Tibial nerve (tissue), 4 donors: Measurements from ENCODE around the gene MASP1. TPM values are rescaled to one million over a fixed set of nuclear protein-coding genes. Genes with fewer than 3 reads are reported as not detected.

Experiments used
- DNase-seq, 2 donors: peaks; one replicate each; pipeline ENCODE4 v3.0.0-alpha.2; 2019; ENCODE audit warnings: low spot score in 2 of 2
- H3K27ac ChIP-seq, 4 donors: fragments of 200-600 bp; sonication (generic) in 3 of 4; one replicate each; pipeline ENCODE4 v1.5.1; 2017 to 2019; ENCODE audit warnings: mild to moderate bottlenecking in 1 of 4
- H3K27me3 ChIP-seq, 2 donors: fragments of 200-600 bp; sonication (generic) in 1 of 2; one replicate each; pipeline versions ENCODE4 v1.5.1 to v1.6.0; 2017 to 2019
- H3K36me3 ChIP-seq, 3 donors: fragments of 200-600 bp; sonication (generic); one replicate each; pipeline ENCODE4 v1.5.1; 2018 to 2019
- H3K4me1 ChIP-seq, 4 donors: fragments of 200-600 bp; sonication (generic) in 3 of 4; one replicate each; pipeline ENCODE4 v1.5.1; 2017 to 2019
- H3K4me3 ChIP-seq, 4 donors: fragments of 200-600 bp; sonication (generic) in 3 of 4; one replicate each; pipeline ENCODE4 v1.5.1; 2017 to 2019; ENCODE audit warnings: mild to moderate bottlenecking in 1 of 4, moderate library complexity in 1 of 4
- H3K9me3 ChIP-seq, 4 donors: fragments of 200-600 bp; sonication (generic) in 3 of 4; one replicate each; pipeline ENCODE4 v1.5.1; 2017 to 2019
- EP300 ChIP-seq, 2 donors: sonication (generic); formaldehyde crosslinking; IDR thresholded peaks; one replicate each; pipeline ENCODE4 v1.6.1; 2017; ENCODE audit warnings: antibody characterized with exemption in 2 of 2, mild to moderate bottlenecking in 1 of 2
- POLR2A ChIP-seq, 2 donors: fragments of 450-650 bp; IDR thresholded peaks; one replicate each; pipeline ENCODE4 v1.6.1; 2017; ENCODE audit warnings: antibody characterized with exemption in 2 of 2, mild to moderate bottlenecking in 2 of 2, moderate library complexity in 2 of 2
- WGBS, 2 donors: methylation state at CpG; one replicate each; pipeline ENCODE4 v1.1.5; 2018; 5-methylcytosine and 5-hydroxymethylcytosine counted together
- total RNA-seq, 4 donors: library from RNA; depleted of rRNA; stranded (reverse); fragments of >200 nt; gene quantifications; one replicate each; pipeline ENCODE4 v1.1.0, GENCODE V29; 2016
- TF ChIP-seq, protein P1 (sequence below), 5 experiments: fragments of 200-600 bp in 3 of 5; fragments of 450-650 bp in 2 of 5; sonication (generic) in 3 of 5; IDR thresholded peaks; one replicate each; pipeline ENCODE4 v1.5.1; 2016 to 2019; ENCODE audit warnings: antibody characterized with exemption in 5 of 5, mild to moderate bottlenecking in 3 of 5, moderate library complexity in 2 of 5

MASP1 gene
- total RNA-seq, 4 donors from 2014 or later = 2.0 to 10.9 (median 4.7) TPM

DNA sequence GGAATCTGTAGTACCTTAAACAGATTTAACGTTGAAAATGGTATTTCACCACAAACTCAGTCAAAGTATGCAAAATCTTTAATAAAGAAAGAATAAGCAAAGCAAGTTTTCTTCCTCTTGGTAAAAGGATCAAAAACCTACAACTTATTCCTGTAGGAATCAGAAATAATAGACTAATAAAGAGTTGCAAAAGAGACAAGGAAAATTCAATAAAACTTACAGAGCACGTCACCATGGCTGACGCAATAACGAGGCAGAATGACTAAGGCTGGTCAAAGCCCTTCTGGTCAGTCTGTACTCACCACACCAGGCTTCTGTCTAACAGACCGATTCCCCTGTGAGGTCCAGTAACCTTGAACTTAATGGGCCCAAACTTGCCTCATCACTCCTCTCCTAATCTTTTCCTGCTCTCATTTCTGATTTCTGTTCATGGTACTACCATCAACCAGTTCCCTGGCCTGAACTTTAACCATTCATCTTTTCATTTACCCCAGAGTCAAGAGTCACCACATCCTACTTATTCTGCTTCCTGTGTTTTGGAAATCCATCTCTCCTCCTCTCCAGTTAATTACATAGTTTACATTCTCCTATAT is 5.0 kb downstream of the MASP1 start:
- H3K4me3 ChIP-seq = no peak overlapping the region
- WGBS, 2 donors = 87 to 92% methylated on average over 5 of the region's 5 CpGs
- H3K9me3 ChIP-seq = no peaks in the 10 kb centered on the region
- no peak for DNase-seq
- TF ChIP-seq EP300 (IDR thresholded peaks at IDR 0.05) = no peak
- no peaks in the 10 kb centered on the region for H3K27me3 ChIP-seq
- H3K36me3 ChIP-seq = no peaks in the 10 kb centered on the region
- peaks cover 0 to 44% (median 7%) of the 10 kb centered on the region in 4 donors for H3K4me1 ChIP-seq
- no peak overlapping the region for H3K27ac ChIP-seq

DNA sequence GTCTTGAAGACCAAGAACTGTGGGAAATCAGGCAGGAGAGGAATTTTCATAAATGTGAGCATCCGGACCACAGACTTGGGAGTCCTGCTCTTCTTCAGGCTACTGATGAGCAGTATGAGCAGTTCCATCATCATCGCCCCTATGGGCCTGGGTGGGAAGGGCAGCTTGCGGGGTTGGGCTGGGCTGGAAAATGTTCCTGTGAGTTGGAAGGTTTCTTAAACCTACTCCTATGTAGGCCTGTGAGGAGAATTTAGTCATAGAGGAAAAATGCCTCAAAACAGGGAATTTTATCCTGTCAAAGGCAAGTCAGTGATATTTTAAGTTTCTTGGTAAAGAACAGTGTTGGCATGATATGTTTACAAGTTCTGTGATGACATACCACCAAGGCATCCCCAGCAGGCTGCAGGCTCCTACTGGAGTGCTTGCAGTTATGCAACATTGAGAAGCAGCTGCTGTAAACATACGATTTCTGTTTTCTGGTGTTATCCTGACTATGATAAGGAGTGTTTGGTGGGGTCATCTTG is 10.3 kb downstream of the MASP1 start:
- no peaks in the 10 kb centered on the region for H3K27me3 ChIP-seq
- TF ChIP-seq EP300 (IDR thresholded peaks at IDR 0.05) = no peak
- TF ChIP-seq POLR2A (IDR thresholded peaks at IDR 0.05) = no peak
- TF ChIP-seq, protein P1, sequence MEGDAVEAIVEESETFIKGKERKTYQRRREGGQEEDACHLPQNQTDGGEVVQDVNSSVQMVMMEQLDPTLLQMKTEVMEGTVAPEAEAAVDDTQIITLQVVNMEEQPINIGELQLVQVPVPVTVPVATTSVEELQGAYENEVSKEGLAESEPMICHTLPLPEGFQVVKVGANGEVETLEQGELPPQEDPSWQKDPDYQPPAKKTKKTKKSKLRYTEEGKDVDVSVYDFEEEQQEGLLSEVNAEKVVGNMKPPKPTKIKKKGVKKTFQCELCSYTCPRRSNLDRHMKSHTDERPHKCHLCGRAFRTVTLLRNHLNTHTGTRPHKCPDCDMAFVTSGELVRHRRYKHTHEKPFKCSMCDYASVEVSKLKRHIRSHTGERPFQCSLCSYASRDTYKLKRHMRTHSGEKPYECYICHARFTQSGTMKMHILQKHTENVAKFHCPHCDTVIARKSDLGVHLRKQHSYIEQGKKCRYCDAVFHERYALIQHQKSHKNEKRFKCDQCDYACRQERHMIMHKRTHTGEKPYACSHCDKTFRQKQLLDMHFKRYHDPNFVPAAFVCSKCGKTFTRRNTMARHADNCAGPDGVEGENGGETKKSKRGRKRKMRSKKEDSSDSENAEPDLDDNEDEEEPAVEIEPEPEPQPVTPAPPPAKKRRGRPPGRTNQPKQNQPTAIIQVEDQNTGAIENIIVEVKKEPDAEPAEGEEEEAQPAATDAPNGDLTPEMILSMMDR (IDR thresholded peaks at IDR 0.05) = no peak
- H3K4me1 ChIP-seq = peaks cover 0 to 7% (median 0%) of the 10 kb centered on the region in 4 donors
- H3K27ac ChIP-seq = no peak overlapping the region
- 65 to 74% methylated on average over 4 of the region's 4 CpGs for WGBS, 2 donors
- no peaks in the 10 kb centered on the region for H3K9me3 ChIP-seq
- DNase-seq = no peak
- no peaks in the 10 kb centered on the region for H3K36me3 ChIP-seq
- no peak overlapping the region for H3K4me3 ChIP-seq

DNA sequence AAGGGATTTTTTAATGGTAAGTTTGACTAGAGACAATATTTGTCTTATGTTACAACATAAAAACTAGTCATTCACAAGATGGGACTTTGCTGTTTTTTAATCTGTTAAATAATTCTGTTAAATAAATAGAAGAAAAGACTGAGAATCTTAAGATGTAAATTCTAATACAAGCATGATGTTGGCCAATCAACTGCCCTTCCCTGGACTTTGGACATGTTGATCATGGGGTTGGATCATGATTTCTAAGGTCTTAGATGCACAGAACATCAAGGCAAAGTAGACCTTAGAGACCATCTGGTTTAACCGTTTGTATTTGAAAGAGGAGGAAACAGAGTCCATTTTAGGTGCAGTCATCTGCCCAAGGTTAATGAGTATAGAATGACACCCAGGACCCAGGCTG is 10.9 kb downstream of the MASP1 start:
- Histone ChIP-seq H3K36me3 (no peaks in the 10 kb centered on the region), H3K27me3 (no peaks in the 10 kb centered on the region), H3K9me3 (no peaks in the 10 kb centered on the region), H3K4me1 (peaks cover 0 to 7% (median 0%) of the 10 kb centered on the region in 4 donors), H3K27ac (no peak overlapping the region), H3K4me3 (no peak overlapping the region)
- WGBS, 2 donors = 68 to 93% methylated on average over 1 of the region's 1 CpG
- DNase-seq = no peak
- TF ChIP-seq, protein P1 (IDR thresholded peaks at IDR 0.05) = no peak
- no peak for TF ChIP-seq EP300 (IDR thresholded peaks at IDR 0.05)
- no peak for TF ChIP-seq POLR2A (IDR thresholded peaks at IDR 0.05)

DNA sequence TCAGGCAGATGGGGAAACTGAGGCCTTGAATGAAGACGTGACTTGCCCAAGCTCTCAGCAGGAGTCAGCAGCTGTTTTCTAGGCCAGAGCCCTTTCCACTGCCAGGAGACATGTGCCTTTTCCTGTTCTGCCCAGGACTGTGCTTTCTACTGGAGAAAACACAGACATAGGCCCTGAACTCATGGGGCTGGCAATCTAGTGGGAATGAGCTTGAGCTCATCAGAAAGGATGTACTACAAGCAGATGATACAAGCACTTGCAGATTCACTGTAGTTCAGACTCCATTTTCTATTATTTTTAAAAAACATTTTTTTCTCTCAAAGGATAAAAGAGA is 14.4 kb downstream of the MASP1 start:
- Histone ChIP-seq H3K27ac (no peak overlapping the region), H3K36me3 (no peaks in the 10 kb centered on the region), H3K4me3 (no peak overlapping the region), H3K4me1 (peaks cover 0 to 7% (median 0%) of the 10 kb centered on the region in 4 donors), H3K27me3 (no peaks in the 10 kb centered on the region), H3K9me3 (no peaks in the 10 kb centered on the region)
- 77 to 88% methylated on average over 1 of the region's 1 CpG for WGBS, 2 donors
- DNase-seq = no peak
- no peak for TF ChIP-seq EP300 (IDR thresholded peaks at IDR 0.05)
- TF ChIP-seq POLR2A (IDR thresholded peaks at IDR 0.05) = no peak

DNA sequence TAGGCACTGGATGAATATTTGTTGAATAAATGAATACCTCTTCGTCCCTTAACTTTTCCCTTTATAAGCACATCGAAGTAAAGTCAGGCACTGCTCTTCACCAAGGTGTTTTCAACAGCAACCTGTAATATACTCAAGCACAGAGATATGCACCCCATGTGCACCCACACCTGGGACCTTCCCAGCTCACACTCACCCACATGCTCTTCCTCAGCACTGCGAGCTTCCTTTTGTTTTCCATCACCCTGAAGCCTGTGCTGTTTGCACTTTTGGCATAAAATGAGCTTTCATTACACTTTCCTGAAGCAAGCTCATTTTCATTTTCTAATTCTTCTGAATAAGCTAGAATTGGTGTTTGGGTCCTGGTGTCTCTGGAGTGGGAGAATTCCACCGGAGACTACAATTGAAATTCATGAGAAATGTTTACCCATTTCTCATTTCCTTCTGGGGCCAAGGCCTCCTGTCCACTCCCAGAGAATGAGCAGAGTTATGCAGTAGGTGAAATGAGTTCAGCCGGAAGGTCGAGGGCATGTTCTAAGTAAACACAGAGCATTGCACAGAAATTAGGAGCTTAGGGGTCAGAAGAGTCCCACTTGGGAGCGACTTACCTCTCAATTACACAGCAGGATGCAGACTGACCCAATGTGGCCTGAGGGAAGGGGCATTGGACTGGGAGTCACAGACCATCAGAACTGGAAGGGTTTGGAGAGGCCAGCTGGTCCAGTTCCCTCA is 15.0 kb downstream of the MASP1 start:
- Histone ChIP-seq H3K4me3 (no peak overlapping the region), H3K9me3 (no peaks in the 10 kb centered on the region), H3K4me1 (peaks cover 0 to 7% (median 0%) of the 10 kb centered on the region in 4 donors), H3K36me3 (no peaks in the 10 kb centered on the region), H3K27me3 (no peaks in the 10 kb centered on the region), H3K27ac (no peak overlapping the region)
- TF ChIP-seq, protein P1 (IDR thresholded peaks at IDR 0.05) = no peak
- TF ChIP-seq EP300 (IDR thresholded peaks at IDR 0.05) (no peak), POLR2A (IDR thresholded peaks at IDR 0.05) (no peak)
- no peak for DNase-seq
- WGBS, 2 donors = 61 to 68% methylated on average over 7 of the region's 7 CpGs

DNA sequence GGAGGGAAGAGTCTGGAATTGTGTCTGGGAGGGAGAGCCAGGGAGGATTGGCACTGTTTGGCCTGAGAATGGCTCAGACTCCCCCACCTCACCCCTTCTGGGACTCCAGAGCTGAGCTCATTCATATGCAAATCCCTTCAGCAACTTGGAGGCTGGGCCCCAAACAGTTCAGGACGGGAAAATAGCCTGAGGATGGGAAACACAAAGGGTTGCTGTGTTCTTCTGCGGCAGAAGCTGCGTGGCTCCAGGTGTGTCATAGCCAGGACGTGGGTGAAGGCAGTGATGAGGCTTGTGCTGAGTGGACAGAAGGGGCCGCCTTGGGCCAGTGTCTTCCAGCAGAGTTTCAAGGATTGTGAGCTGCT is 16.6 kb downstream of the MASP1 start:
- peaks cover 0 to 8% (median 0%) of the 10 kb centered on the region in 4 donors for H3K9me3 ChIP-seq
- no peaks in the 10 kb centered on the region for H3K27me3 ChIP-seq
- H3K4me1 ChIP-seq = peaks cover 0 to 7% (median 0%) of the 10 kb centered on the region in 4 donors
- DNase-seq = no peak
- no peak overlapping the region for H3K4me3 ChIP-seq
- H3K27ac ChIP-seq = no peak overlapping the region
- WGBS, 2 donors = 21 to 41% methylated on average over 5 of the region's 5 CpGs
- no peaks in the 10 kb centered on the region for H3K36me3 ChIP-seq
- no peak for TF ChIP-seq POLR2A (IDR thresholded peaks at IDR 0.05)
- TF ChIP-seq, protein P1 (IDR thresholded peaks at IDR 0.05) = no peak
- no peak for TF ChIP-seq EP300 (IDR thresholded peaks at IDR 0.05)
